HG03520 (cell line): ENCODE data around the gene MOV10.
"Not testable (repeated sequence)": the region's sequence is repeated elsewhere in the genome, so short reads cannot be mapped to it uniquely, and the experiment has no call there.

Source experiments
- ATAC-seq: cut with Tn5 transposase; IDR thresholded peaks from one replicate; pipeline ENCODE4 v1.9.1; 2021; ENCODE audit warnings: mild to moderate bottlenecking, moderate library complexity; ENCODE audit not compliant: unreplicated experiment

Gene MOV10

DNA sequence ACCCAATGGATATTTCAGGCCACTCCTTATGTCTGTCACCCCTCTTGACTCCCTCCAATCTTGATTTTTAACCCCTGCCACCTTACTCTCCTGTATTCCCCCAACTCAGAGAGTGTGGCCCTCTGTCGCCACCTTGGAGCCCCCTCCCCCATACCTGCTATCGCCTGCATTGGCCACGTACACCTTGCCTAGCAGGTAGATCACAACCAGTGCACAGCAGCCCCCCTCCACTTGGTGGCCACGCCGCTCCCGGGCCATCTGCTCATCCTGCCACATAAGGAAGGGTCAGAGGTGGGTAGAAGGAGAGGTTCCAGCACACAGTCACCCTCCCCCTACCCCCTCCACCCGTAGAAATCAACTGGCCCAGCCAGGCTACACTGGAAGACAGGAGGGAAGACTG lies 37.7 kb downstream of the MOV10 start:
- ATAC-seq, result no peak

DNA sequence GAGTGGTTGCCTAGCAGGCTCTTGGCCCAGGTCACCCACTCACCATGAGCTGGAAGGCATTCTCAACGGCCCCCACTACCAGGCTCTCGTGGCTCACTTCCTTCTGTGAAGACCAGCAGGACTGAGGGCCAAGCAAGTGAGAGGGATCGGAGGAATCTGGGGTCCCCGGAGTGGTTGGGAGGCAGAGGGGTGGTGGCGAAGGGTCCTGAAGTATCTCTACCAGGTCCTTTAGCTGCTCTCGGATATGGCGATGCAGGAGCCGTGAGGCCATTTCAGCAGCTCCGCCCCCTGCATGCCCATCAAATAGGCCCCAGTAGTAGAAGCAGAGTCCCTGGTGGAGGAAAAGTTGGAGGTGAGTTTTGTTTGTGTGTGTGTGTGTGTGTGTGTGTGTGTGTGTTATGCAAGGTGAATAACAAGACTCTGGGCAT lies 38.3 kb downstream of the MOV10 start:
- no peak for ATAC-seq

DNA sequence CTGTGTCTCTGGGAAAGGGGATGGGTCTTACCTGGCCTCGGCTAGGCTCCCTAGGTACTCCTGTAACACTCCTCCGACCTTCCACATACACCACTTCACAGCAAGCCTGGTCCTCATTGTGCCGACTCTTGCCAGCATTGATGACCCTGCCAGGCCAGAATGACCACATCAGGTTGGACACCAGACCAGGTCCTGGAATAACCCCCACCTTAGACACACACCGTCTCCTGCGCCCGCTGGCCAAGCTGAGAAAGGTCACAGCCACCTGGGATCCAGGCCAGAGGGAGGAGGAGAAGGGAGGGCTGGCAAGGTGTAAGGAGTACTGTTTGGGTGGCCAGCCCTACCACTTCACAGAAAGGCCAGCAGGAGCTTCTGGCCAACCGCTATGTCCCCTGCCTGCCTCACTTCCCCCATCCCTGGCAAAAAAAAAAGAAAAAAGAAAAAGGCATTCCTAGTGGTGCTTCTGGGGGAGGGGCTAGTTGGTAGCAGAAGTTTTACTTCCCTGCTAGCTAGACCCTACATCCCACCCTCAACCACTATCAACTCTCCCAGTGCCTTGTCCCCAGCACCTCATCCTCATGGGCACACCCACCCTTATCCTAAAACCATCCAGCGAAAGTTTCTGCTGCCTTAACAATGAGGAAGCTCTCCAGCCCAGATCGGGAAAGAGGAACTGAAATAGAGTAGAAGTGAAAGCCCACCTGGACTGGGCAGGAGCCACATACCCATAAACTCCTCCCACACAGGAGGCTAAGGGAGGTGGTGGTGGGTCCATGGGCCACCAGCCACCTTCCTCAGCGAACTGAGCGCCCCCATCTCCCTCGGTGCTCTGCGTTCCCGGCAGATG lies 39.2 kb downstream of the MOV10 start:
- ATAC-seq, result no peak

DNA sequence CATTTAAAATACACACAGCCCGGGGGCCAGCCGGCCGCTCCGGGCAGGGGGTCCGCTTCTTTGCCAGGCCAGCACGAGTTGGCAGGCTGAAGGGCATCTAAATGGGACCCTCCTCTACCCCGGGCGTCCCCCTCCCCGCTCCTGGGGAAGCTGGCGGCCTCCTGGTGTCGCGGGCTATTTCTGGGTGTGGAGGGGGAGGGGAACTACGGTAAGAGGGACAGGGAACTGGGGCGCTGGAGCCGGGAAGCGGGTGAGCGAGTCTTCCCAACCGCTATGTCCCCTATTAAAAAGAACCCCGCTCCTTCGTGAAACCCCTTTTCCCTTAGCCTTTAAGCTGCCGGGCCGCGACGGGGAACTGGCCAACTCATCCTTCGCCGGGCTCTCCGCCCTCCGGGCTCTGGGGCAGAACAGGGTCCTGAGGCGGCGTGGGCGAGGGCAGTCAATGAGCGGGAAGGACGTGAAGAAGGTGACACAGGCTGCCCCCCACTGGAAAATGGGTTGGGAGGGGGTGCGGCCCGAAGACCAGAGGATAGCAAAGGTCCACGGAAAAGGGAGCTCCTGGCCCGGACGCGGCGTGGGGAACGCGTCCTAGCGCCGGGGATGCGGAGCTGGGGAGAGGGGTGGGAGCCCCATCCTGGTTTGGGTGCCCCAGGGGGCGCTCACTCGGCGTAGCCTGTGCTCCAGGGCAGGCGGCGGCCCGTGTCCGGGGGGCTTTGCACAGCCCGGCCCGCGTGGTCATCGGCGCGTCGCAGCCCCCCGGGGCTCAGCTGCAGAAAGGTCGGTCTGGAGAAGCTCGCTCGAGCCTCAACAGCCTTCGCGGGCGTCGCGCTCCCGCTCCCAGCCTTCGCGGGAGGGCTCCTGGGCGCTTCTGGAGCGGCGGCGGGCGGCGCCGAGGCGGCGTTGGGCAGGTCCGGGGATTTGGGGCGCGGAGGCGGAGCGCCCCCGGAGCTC lies 40.1 kb downstream of the MOV10 start:
- ATAC-seq, result peak; percentile 1

DNA sequence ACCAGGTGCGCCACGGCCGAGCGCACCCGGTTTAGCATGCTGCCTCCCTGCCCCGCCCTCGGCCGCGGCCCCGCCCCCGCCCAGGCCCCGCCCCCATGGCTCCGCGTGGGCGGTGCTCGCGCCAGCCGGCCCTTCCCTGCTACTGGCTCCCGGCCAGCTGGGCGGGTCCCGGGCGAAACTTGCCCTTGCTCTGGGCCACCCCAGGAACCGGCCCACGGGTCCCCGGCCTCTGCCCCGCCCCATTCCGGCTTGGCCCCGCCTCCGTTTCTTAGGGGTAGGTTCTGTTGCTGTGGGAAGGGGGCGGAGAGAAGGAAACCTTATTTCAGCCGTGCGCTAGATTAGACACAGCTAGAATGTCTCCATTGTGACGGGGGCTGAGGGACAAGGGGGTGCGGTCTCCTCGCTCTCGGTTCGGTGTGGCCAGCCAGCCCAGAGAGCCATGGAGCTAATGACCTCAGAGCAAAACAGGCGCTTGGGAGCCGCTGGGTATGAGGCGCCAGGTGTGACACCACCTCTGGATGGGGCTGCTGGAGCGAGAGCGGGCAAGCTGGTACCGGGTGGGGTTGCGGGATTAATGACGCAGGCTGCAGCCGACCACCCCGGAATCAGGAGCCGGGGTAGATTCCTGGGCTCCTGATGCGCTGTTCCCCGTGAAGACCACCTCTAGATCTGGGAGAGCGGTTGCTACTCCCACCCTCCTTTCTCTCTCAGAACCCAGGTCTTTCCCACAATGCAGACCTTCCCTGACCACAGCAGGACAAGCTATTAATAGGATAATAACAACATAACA lies 41.0 kb downstream of the MOV10 start, which contains the start of gene PPM1J:
Gene PPM1J (minus strand): TSS at position 69 of the 790 bp plus-strand sequence. CDS start 31 bp downstream, at position 38.
- peak; percentile 79 for ATAC-seq

DNA sequence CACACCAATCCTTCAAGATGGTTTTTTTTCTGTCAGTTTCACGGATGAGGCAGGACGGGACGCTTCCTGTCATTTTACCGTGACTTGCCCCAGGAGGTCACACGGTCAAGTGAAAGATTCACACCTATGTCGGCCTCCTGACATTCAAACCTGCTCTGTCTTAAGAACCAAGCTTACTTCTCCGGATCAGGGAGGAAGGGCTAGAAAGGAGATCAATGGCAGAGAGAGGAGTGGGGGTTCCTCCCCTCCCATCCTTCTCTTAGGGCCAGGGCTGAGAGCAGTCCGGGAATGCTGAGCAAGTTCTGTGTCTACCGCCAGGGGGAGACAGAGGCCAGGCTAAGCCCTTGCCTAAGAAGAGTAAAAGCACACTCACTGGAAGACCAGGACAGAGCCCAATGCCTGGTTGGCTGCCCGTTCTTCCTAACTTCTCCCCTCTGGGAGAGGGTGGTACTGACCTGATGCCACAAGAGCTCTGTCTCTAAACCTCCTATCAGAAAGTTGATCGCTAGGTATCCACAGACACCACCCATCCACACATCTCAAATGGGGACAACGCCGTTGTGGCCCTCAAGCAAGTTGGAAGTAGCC lies 41.8 kb downstream of the MOV10 start:
- peak; percentile 31 for ATAC-seq

DNA sequence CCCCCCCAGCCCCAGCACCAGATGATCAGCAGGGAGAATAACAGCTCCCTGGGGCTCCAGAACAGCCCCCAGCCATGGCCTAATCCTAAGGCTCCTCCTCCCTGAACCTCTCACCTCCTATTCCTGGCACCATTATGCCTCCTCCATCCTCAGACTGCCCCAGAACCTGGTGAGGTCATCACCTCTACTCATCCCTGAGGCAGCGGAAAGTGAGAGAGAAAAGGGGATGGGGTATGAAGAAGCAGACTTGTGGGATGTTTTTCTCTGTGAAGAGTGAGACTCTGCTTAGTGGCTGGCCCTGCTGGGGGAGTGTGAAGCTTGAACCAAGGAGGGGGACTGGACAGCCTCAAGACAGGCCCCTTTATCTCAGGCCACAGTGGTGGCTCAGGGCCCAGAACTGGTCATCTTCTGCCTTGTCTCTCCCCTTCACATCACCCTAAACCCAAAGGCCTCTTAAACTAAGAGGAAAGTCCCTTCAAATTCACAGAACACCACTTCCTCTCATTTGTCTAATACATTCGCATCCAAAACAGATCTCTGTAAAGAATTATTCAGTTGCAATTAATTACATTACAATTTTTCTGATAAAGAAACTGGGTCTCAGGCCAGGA lies 42.9 kb downstream of the MOV10 start:
- ATAC-seq, result no peak

DNA sequence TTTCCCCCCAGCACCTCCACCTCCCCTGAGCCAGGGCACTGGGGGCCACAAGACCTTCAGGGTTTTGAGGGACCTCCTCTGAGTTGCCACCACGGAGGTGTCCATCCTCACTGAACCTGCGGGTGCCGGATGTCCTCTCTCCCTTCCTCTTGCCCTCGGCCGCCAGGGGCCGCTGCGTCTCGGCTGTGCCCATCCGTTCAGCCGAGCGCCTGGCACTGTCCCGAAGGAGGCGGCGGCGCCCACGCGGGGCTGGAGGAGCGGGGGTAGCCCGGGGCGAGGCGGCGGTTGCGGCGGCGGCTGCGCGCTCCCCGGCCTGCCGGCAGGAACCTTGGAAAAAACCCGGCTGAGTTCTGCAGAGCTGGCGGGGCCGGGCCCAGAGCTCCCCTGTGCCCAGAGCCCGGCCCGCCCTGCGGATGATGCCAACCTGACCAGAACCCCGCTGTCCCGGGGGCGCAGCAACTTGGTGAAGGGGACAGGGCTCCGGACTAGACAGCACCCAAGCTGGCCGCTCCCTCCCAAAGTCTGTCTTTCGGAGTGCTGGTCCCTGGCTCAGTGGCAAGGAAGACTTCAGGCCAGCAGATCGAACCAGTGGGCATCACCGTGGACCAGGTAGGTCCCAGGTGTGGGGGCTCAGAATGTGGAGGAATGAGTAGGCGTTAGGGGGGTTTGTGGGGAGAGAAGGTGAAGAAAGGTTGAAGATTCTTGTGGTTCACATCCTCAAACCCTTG lies 44.4 kb downstream of the MOV10 start:
- no peak for ATAC-seq

DNA sequence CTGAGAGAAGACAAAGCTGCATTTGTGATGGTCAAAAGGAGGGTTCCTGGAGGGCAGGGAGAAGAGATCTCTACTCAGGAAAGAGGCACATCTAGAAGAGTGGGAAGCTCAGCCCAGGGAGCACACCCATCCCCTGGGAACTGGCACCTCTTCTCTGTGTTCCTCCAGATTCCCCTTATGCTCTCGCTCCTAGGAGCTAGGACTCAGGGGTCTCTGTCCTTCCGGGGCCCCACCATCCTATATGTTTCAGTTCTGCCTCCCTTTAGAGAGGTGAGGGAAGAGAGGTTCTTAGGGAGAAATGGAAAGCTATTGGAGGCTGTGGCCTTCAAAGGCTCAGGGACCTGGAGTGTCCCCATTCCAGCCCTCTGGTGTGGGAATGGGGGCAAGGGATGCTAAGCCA lies 45.2 kb downstream of the MOV10 start:
- no peak for ATAC-seq

DNA sequence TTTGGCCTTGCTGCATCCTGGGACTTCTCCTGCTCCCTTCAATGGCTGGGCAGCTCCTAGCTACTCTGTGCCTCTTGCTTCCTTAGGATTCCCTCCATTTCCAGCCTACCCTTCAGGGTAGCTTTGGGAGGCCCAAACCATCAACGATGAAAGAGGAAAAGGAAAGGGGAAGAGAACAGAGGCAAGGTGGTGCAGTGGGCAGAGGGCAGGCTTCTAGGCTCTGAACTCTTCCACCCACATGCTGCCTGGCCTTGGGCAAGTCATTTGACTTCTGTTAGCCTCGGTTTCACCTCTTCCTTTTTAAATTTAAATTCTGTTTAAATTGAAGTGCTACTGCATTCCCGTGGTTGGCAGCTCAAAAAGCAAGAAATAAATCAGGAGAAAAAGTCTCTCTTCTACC lies 46.3 kb downstream of the MOV10 start:
- ATAC-seq, result no peak

DNA sequence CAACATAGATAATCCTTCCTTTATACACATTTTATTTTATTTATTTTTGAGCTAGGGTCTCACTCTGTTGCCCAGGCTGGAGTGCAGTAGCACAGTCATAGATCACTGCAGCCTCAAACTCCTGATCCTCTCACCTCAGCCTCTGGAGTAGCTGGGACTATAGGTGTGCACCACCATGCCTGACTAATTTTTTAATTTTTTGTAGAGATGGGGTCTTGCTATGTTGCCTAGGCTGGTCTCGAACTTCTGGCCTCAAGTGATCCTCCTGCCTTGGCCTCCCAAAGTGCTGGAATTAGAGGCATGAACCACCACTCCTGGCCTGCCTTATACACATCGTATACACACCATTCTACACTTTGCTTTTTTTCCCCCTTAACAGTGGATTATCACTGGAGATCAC lies 46.8 kb downstream of the MOV10 start:
- not testable (repeated sequence) for ATAC-seq

DNA sequence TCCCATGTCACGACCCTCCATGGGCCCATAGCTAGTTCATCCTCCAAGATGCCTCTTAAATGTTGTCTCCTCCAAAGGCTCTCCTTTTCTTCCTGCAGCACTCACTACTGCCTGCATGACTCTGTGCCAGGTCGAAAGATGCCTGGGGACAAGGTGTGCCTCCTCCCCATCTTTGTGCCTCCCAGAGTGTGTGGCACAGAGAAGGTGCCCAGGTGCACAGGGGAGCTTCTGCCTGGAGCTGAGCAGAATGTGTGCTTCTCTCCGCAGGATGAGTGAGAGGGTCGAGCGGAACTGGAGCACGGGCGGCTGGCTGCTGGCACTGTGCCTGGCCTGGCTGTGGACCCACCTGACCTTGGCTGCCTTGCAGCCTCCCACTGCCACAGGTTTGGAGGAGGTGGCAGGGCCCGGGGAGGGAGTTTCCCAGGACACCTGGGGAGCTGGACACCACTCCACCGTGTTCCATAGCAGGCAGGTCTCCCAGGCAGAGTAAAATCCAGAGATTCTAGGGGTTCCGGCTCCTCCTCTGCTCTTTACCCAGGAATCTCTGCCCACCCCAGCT lies 47.6 kb downstream of the MOV10 start:
- ATAC-seq, result no peak

DNA sequence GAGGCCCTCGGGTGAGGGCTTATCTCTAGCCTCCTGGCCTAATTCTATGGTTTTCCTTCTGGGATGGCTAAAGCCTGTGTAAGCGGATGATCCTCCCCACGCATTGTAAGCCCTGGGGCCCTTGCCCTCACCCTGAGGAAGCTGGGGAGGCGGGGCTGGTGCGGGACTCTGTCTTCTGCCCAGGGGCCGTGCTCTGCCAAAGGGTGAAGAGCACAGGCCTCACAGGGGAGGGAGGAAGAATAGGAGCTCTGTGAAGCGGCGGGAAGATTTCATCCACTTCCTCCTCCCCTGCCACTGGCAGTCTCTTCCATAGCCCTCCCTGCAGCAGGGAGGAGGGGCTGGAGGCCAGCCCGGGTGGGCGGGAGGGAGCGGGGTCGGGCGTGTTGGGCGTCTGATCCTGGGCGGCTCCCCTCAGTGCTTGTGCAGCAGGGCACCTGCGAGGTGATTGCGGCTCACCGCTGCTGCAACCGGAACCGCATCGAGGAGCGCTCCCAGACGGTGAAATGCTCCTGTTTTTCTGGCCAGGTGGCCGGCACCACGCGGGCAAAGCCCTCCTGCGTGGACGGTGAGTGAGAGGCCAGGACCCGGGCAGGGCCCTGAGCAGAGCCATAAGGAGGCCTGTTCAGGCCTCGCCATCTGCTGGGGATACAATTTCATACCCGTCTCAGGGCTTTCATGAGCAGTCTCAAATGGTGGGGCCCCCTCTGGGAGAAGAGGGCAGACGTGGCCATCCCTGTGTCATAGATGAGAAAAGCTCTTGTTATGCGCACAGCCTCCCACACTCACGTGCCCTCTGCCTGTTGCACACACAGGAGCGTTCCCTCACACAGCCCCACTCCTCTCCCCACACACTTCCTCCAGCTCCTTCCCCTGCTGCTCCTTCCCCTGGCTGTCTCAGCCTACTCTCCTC lies 48.4 kb downstream of the MOV10 start:
- ATAC-seq, result no peak

DNA sequence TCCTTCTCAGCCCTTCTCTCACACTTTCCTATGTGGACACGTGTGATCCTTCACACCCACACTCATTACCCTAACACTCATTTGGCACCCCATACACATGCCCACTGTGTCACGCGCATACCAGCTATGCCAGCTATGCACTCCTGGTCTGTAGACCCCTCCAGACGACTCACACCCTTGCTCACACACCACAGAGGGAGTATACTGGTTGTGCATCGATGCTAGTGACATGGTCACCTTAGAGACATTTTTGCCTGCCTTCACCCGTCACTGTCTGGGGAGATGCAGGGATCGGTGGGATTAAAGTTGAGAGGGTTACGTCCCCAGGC lies 49.0 kb downstream of the MOV10 start:
- ATAC-seq, result no peak

DNA sequence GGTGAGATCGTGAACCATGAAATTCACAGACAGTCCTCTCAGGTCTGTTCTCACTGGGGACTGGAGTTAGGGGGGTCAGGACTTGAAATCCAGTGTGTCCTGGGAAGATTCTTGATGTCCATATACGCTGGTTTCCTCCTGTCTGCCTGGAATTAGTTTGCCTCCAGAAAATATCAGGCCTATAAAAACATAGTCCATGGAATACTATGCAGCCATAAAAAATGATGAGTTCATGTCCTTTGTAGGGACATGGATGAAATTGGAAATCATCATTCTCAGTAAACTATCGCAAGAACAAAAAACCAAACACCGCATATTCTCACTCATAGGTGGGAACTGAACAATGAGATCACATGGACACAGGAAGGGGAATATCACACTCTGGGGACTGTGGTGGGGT lies 49.8 kb downstream of the MOV10 start:
- not testable (repeated sequence) for ATAC-seq

DNA sequence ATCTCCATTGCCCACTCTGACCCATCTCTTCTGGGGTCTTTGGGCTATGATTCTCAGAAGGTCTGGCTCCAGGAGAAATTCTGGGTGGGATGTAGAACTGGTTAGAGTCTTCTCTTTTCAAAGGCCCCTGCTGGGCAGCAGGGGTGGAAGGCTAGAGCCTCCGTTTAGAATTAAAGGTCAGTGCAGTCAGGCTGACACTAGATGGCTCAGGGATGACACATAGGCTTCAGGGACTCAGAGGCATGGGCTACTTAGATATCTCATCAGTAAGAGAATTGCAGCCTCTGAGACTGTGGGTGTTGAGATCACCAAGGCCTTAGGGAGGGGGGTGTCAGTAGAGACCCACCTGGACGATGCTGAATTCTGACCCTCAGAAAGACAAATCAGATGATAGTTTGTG lies 53.3 kb downstream of the MOV10 start:
- ATAC-seq, result no peak

DNA sequence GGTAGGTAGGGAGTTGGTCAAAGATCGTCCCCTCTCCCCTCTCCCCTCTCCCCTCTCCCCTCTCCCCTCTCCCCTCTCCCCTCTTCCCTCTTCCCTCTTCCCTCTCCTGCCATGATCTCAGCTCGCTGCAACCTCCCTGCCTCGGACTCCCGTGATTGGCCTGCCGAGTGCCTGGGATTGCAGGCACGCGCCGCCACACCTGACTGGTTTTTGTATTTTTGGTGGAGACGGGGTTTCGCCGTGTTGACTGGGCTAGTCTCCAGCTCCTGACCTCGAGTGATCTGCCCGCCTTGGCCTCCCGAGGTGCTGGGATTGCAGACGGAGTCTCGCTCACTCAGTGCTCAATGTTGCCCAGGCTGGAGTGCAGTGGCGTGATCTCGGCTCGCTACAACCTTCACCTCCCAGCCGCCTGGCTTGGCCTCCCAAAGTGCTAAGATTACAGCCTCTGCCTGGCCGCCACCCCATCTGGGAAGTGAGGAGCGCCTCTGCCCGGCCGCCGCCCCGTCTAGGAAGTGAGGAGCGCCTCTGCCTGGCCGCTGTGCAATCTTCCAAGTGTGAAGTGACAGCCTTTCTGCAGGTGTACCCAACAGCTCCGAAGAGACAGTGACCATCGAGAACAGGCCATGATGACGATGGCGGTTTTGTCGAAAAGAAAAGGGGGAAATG lies 54.0 kb downstream of the MOV10 start:
- ATAC-seq, result not testable (repeated sequence)

DNA sequence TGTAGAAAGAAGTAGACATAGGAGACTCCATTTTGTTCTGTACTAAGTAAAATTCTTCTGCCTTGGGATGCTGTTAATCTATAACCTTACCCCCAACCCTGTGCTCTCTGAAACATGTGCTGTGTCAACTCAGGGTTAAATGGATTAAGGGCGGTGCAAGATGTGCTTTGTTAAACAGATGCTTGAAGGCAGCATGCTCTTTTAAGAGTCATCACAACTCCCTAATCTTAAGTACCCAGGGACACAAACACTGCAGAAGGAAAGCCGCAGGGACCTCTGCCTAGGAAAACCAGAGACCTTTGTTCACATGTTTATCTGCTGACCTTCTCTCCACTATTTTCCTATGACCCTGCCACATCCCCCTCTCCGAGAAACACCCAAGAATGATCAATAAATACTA lies 54.6 kb downstream of the MOV10 start:
- not testable (repeated sequence) for ATAC-seq
